OCI-LY7 (cell line): ENCODE measurements around the gene UHRF2.

Source experiments
- CTCF ChIP-seq: fragments of 200-600 bp; sonication (generic); conservative IDR thresholded peaks from 2 replicates; pipeline ENCODE4 v1.5.1; 2014; ENCODE audit warnings: mild to moderate bottlenecking, antibody characterized with exemption, low read length, moderate library complexity, mixed read lengths
- EZH2phosphoT487 ChIP-seq: fragments of 200-600 bp; sonication (generic); IDR thresholded peaks from 2 replicates; pipeline ENCODE4 v1.6.1; 2018; ENCODE audit warnings: low read depth, borderline replicate concordance, mild to moderate bottlenecking, mixed run types, antibody characterized with exemption, low read length, moderate library complexity, mixed read lengths

- TF ChIP-seq CTCF (no peak), EZH2phosphoT487 (no peak)
Measured at GRCh38 chr9:6444128-6444527, 31.1 kb downstream of the UHRF2 start.
